HG03060 (cell line): Measurements from ENCODE around the gene ZNF595.
"Not testable (repeated sequence)": the region's sequence is repeated elsewhere in the genome, so short reads cannot be mapped to it uniquely, and the experiment has no call there.

ENCODE experiments used
- ATAC-seq: cut with Tn5 transposase; IDR thresholded peaks from one replicate; pipeline ENCODE4 v1.9.1; 2021; ENCODE audit warnings: low read depth, moderate number of reproducible peaks; ENCODE audit not compliant: unreplicated experiment

Gene ZNF595

GRCh38 chr4:52804-53479 lies at the start of gene ZNF595:
TSS of gene ZNF595 (plus strand) at chr4:53321. CDS start at chr4:53489, 168 bp downstream.
- ATAC-seq, result not testable (repeated sequence)

GRCh38 chr4:9937-10870 lies 42.9 kb upstream of the ZNF595 start:
- ATAC-seq, result not testable (repeated sequence)

- not testable (repeated sequence) for ATAC-seq
These were observed 41.9 kb upstream of the ZNF595 start for GRCh38 chr4:11095-11815.

GRCh38 chr4:11816-12417 lies 41.2 kb upstream of the ZNF595 start:
- not testable (repeated sequence) for ATAC-seq

GRCh38 chr4:18128-18527 lies 35.0 kb upstream of the ZNF595 start:
- ATAC-seq, result not testable (repeated sequence)

GRCh38 chr4:18589-18988 lies 34.5 kb upstream of the ZNF595 start:
- not testable (repeated sequence) for ATAC-seq

GRCh38 chr4:22882-23281 lies 30.2 kb upstream of the ZNF595 start:
- ATAC-seq, result not testable (repeated sequence)

GRCh38 chr4:24359-24758 lies 28.8 kb upstream of the ZNF595 start:
- ATAC-seq, result not testable (repeated sequence)

GRCh38 chr4:27501-27900 lies 25.6 kb upstream of the ZNF595 start:
- ATAC-seq, result not testable (repeated sequence)

GRCh38 chr4:28767-29542 lies 24.2 kb upstream of the ZNF595 start:
- ATAC-seq, result not testable (repeated sequence)

GRCh38 chr4:33314-33713 lies 19.8 kb upstream of the ZNF595 start:
- ATAC-seq, result not testable (repeated sequence)

- ATAC-seq, result not testable (repeated sequence)
These were observed 16.3 kb upstream of the ZNF595 start for GRCh38 chr4:36559-37415.

- not testable (repeated sequence) for ATAC-seq
These were observed 14.9 kb upstream of the ZNF595 start for GRCh38 chr4:38202-38601.

GRCh38 chr4:43375-43774 lies 9.7 kb upstream of the ZNF595 start:
- not testable (repeated sequence) for ATAC-seq

GRCh38 chr4:51253-51652 lies 1.9 kb upstream of the ZNF595 start:
- not testable (repeated sequence) for ATAC-seq

- not testable (repeated sequence) for ATAC-seq
These were observed 1.4 kb upstream of the ZNF595 start for GRCh38 chr4:51655-52277.

GRCh38 chr4:53521-53920 lies 400 bp downstream of the ZNF595 start:
- ATAC-seq, result not testable (repeated sequence)

GRCh38 chr4:64733-65132 lies 11.6 kb downstream of the ZNF595 start:
- not testable (repeated sequence) for ATAC-seq
